Mononuclear cell (primary cell): ENCODE measurements around the gene ATP7B. TPM values are rescaled to one million over a fixed set of nuclear protein-coding genes. Genes with fewer than 3 reads are reported as not detected.
"Not testable (repeated sequence)": the region's sequence is repeated elsewhere in the genome, so short reads cannot be mapped to it uniquely, and the experiment has no call there.

Experiments used
- H3K27me3 ChIP-seq: 2 replicates; pipeline ENCODE4 v1.6.0; 2011; ENCODE audit warnings: low read length, control low read depth; ENCODE audit not compliant: insufficient read depth
- H3K4me1 ChIP-seq: 2 replicates; pipeline ENCODE4 v1.5.1; 2011; ENCODE audit warnings: mild to moderate bottlenecking, low read length, control low read depth; ENCODE audit not compliant: insufficient read depth
- H3K4me3 ChIP-seq: 2 replicates; pipeline ENCODE4 v1.5.1; 2011; ENCODE audit warnings: mild to moderate bottlenecking, low read length, moderate library complexity
- H3K9me3 ChIP-seq: 2 replicates; pipeline ENCODE4 v1.5.1; 2011; ENCODE audit warnings: low read depth, mild to moderate bottlenecking, control low read depth, low read length
- total RNA-seq: library from RNA; depleted of rRNA; stranded (reverse); fragments of >200 nt; gene quantifications from one replicate; pipeline ENCODE4 v1.2.3, GENCODE V29; 2012

ATP7B gene
- total RNA-seq, result 0.21 TPM

DNA sequence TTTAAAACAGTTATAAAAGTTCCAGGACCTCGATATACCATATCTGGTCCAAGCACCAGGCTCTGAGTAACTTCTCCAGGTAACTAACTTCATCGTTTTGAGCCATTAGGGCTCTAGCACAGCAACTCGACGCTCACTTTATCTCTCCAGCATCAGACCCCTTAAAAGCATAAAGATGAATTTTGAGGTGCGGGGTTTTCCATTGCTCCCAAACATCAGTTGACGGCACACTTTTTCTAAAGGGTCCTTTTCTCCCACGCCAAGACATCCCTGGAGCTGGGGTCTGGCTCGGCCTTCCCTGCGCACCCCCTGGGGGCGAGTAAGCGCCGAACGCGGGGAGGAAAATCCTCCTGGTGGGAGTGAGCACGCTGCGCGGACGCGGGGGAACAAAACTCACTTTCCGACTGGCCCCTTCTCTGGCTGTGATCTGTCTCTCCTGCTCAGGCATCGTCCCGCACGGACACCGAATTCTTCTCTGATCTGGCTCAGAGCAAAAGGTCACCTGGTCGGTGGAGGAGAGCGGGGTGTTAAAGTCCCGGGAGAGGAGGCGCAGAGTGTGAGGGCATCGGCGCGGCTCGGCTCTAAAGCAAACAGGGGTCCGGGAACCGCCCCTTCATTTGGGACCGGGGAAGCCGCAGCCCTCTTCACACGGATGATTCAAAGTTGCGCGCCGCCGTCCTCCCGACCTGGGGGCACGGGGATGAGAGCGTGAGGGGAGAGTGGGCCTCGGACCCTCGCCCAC lies at the start of gene ATP7B:
Gene ATP7B, minus strand, starts transcription at position 561 of the 742 bp plus-strand sequence. Its CDS starts 113 bp downstream, at position 448.
- H3K4me1 ChIP-seq, result peaks cover 9% of the 10 kb centered on the region
- no peaks in the 10 kb centered on the region for H3K9me3 ChIP-seq
- H3K4me3 ChIP-seq, result peak within 1 kb of the TSS; percentile 90
- H3K27me3 ChIP-seq, result peaks cover 31% of the 10 kb centered on the region

DNA sequence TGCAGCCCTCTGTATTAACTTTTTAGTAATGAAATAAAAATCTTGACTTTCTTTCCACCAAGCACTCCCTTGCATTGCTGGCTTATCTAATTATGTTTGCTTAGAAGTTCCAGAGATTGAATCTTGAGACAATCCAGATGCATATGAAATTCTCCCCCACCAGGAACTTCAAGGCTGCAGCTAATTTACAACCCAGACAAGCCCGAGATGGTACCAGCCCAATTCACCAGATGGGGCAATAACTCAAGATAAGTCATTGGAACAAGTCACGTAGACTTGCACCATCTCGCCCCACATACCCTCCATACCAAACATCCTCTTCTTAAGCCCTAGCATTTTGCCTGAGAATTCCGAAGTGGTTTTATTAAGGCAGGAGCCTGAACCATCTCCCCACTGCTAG lies 42.2 kb upstream of the ATP7B start:
- no peaks in the 10 kb centered on the region for H3K9me3 ChIP-seq
- no peaks in the 10 kb centered on the region for H3K27me3 ChIP-seq
- H3K4me1 ChIP-seq, result no peaks in the 10 kb centered on the region
- H3K4me3 ChIP-seq, result no peak overlapping the region

DNA sequence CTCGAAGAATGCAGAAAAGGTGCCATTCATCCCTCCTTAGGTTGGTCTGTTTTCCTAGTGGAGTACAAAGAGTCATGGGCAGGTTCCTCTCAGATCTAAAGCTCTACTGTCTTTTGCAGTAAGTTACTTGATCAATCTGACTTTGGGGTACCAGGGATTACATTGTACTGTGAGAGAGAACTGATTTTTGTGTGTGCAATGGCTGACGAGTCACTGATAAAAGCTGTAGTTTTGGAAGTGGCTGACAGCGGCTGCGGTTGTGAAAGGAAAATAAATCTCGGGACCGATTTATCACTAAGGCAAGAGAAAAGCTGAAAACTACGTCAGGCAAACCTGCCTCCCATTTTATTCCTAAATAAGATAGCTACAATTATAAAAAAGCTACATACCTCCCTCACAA lies 40.1 kb upstream of the ATP7B start:
- Histone ChIP-seq H3K9me3 (no peaks in the 10 kb centered on the region), H3K27me3 (no peaks in the 10 kb centered on the region), H3K4me1 (no peaks in the 10 kb centered on the region), H3K4me3 (no peak overlapping the region)

DNA sequence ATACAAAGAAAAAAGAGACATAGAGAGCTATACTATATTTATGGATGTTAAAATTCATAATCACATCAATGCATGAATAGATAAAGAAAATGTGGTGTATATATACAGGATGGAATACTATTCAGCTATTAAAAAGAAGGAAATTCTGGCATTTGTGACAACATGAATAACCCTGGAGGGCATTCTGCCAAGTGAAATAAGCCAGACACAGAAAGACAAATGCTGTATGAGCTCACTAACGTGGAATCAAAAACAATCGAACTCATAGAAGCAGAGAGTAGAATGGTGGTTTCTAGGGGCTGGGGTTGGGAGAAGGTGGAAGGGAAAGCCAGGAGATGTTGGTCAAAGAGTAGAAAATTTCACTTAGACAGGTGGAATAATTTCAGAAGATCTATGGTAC lies 37.3 kb upstream of the ATP7B start:
- Histone ChIP-seq H3K9me3 (no peaks in the 10 kb centered on the region), H3K4me1 (no peaks in the 10 kb centered on the region)

DNA sequence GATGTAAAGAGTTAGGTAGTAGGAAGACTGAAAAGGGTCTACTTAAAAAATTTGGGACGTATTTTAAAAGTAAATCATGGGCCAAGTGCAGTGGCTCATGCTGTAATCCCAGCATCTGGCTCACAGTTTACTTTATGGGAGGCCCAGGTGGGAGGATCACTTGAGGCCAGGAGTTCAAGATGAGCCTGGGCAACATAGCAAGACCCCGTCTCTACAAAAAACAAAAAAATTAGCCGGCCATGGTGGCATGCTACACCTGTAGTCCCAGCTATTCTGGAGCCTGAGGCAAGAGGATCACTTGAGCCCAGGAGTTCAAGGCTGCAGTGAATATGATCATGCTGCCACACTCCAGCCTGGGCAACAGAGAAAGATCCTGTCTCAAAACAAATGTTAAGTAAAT lies 36.2 kb upstream of the ATP7B start:
- H3K4me3 ChIP-seq, result no peak overlapping the region
- H3K4me1 ChIP-seq, result no peaks in the 10 kb centered on the region
- H3K27me3 ChIP-seq, result no peaks in the 10 kb centered on the region
- no peaks in the 10 kb centered on the region for H3K9me3 ChIP-seq

More for the DNA sequence above, 37.3 kb upstream of the ATP7B start:
- Histone ChIP-seq H3K27me3 (no peaks in the 10 kb centered on the region), H3K4me3 (no peak overlapping the region)

DNA sequence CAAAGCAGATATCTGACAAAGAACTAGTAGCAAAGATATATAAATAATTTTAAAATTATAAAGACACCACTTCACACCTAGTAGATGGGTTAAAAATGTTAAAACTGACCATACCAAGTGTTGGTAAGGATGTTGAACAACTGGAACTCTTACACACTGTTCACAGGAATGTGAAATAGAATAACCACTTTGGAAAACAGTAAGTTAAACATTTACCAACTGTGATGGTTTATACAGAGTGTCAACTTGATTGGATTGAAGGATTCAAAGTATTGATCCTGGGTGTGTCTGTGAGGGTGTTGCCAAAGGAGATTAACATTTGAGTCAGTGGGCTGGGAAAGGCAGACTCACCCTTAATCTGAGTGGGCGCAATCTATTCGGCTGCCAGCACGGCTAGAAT lies 32.4 kb upstream of the ATP7B start:
- no peak overlapping the region for H3K4me3 ChIP-seq
- H3K9me3 ChIP-seq, result no peaks in the 10 kb centered on the region
- no peaks in the 10 kb centered on the region for H3K27me3 ChIP-seq
- no peaks in the 10 kb centered on the region for H3K4me1 ChIP-seq

DNA sequence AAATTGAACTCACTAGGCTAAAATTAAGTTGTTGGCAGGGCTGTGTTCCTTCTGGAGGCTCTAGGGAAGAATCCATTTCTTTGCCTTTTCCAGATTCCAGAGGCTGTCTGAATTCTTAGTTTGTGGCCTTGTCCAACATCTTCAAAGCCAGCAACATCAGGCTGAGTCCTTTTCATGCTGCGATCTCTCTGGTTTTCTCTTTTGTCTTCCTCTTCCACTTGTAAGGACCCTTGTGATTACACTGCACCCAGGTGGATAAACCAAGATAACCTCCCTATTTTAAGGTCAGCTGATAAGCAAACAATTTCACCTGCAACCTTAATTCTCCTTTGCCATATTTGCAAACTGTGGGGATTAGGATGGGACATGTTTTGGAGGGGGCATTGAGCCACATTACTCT lies 24.8 kb upstream of the ATP7B start:
- H3K4me1 ChIP-seq, result no peaks in the 10 kb centered on the region
- H3K27me3 ChIP-seq, result no peaks in the 10 kb centered on the region
- H3K9me3 ChIP-seq, result no peaks in the 10 kb centered on the region
- no peak overlapping the region for H3K4me3 ChIP-seq

DNA sequence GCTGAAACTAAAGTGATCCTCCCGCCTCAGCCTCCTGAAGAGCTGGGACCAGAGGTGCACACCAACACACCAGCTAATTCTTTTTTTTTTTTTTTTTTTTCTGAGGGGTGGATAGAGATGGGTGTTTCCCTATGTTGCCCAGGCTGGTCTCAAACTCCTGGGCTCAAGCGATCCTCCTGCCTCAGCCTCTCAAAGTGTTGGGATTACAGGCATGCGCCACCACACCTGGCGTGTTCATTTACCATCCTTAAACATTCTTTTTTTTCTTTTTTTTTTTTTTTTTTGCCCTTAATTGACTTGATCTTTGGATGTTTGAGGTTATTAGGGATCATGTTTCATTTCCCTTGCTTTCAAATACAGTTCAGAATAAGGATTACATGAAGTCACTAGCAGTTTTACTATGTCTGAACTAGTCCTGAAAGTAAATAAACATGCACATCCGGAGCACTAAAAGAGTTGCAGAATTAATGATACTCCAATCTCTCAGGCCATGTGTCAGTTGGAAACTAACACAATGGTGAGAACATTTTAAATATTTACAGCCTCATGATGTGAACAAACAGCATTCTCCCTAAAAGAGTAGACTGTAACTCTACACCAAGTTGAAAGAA lies 23.5 kb upstream of the ATP7B start:
- Histone ChIP-seq H3K4me1 (no peaks in the 10 kb centered on the region), H3K9me3 (no peaks in the 10 kb centered on the region), H3K27me3 (no peaks in the 10 kb centered on the region), H3K4me3 (no peak overlapping the region)

DNA sequence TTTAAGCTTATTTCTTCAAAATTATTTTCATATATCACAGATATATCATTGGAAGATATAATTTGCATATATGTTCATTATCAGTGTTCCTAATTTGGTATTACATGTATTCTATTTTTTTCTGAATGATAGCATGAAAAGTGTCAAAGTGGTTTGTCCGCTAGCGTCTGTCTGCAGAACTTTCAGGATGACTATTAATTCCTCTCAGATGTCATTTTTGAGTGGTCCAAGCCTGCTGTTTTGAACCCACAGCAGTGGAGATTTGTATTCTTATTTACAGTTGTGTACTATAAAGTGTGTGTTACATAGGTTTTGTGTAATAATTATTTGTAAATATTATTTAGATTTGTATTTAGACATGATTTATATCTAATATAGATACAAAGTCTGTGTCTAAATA lies 21.8 kb upstream of the ATP7B start:
- Histone ChIP-seq H3K9me3 (no peaks in the 10 kb centered on the region), H3K4me1 (no peaks in the 10 kb centered on the region), H3K4me3 (no peak overlapping the region), H3K27me3 (no peaks in the 10 kb centered on the region)

DNA sequence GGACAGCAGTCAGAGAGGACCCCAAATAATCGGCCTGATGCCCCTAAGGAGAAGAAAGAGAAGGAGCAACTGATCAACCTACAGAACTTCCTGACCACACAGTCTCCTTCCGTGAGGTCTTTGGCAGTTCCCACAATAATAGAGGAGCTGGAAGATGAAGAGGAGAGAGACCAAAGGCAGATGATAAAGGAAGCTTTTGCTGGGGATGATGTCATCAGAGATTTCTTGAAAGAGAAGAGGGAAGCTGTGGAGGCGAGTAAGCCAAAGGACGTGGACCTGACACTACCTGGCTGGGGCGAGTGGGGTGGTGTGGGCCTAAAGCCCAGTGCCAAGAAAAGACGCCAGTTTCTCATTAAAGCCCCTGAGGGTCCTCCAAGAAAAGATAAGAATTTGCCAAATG lies 19.2 kb upstream of the ATP7B start:
- not testable (repeated sequence) for H3K27me3 ChIP-seq, H3K9me3 ChIP-seq, H3K4me3 ChIP-seq, H3K4me1 ChIP-seq

DNA sequence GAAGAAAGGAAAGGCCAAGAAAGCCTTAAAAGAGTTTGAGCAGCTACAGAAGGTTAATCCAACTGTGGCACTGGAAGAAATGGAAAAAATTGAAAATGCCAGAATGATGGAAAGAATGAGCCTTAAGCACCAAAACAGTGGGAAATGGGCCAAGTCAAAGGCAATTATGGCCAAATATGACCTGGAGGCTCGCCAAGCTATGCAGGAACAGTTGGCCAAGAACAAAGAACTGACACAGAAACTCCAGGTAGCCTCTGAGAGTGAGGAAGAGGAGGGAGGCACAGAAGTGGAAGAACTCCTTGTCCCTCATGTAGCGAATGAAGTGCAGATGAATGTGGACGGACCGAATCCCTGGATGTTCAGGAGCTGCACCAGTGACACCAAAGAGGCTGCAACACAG lies 18.3 kb upstream of the ATP7B start:
- Histone ChIP-seq H3K27me3 (no peaks in the 10 kb centered on the region), H3K4me1 (no peaks in the 10 kb centered on the region), H3K4me3 (no peak overlapping the region), H3K9me3 (no peaks in the 10 kb centered on the region)

DNA sequence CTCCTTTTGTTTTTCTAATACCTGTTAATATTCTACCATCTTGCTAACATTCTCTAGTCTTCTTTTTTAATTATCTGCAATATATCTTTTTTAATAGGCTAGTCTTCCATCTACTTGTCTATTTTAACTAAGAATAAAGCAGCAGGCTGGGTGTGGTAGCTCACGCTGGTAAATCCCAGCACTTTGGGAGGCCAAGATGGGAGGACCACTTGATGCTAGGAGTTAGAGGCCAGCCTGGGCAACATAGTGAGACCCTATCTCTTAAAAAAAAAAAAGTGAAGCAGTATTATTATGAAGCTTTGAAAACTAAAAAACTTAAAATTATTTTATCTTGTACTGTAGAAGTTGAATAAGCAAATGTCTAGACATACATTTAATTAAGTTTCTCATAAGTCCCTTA lies 16.6 kb upstream of the ATP7B start:
- Histone ChIP-seq H3K27me3 (no peaks in the 10 kb centered on the region), H3K4me1 (no peaks in the 10 kb centered on the region), H3K9me3 (no peaks in the 10 kb centered on the region), H3K4me3 (no peak overlapping the region)

DNA sequence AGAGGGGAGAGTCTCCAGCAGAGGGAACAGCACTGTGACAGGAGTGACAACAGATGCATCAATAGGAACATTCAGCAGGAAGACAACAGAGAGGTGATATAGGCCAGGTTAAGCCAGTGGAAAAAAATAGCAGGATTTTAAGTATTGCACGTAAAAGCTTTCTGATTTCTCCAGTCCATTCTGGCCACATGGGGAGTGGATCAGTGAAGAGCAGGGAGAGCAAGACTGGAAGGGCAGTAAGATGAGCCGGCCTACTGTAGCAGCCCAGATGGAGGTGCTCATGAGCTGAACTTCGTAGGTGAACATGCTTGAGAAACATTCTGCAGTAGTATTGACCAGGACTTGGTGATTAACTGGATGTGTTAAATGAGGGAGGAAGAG lies 15.0 kb upstream of the ATP7B start:
- no peak overlapping the region for H3K4me3 ChIP-seq
- H3K27me3 ChIP-seq, result no peaks in the 10 kb centered on the region
- no peaks in the 10 kb centered on the region for H3K9me3 ChIP-seq
- no peaks in the 10 kb centered on the region for H3K4me1 ChIP-seq

DNA sequence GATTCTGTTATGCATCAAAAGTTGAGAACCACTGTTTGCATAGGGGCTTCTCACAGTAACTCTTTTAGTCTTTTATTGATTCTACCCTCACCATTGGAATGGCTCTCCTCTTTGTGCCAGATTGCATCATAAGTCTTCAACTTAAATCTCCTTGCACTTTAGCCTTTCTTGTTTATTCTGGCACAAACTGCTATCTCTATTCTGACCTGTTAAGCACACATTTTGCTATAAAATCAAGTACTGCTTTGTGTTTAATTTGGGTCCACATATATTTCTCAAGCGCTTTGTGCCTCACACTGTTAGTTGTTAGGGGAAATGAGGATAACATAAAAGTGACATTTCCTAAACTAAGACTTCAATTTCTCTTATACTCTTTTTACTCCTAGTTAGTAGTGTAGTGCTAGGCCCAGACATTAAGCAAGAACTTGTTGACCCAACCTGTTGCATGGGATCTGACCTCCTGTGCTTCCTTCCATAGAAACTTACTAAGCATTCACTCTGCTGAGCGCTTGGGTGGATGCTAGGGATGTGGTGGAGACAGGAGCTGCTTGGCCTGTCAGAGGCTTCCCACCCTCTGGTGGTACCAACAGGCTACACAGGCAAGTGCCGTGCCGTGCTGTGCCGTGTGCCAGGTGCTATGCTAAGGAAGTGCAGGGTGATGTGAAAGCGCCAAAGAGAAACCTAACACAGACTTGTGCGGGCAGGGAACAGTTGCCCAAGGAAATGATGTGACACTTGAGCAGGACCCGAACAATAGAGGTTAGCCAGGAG lies 14.4 kb upstream of the ATP7B start:
- H3K4me3 ChIP-seq, result no peak overlapping the region
- no peaks in the 10 kb centered on the region for H3K9me3 ChIP-seq
- H3K27me3 ChIP-seq, result no peaks in the 10 kb centered on the region
- no peaks in the 10 kb centered on the region for H3K4me1 ChIP-seq

DNA sequence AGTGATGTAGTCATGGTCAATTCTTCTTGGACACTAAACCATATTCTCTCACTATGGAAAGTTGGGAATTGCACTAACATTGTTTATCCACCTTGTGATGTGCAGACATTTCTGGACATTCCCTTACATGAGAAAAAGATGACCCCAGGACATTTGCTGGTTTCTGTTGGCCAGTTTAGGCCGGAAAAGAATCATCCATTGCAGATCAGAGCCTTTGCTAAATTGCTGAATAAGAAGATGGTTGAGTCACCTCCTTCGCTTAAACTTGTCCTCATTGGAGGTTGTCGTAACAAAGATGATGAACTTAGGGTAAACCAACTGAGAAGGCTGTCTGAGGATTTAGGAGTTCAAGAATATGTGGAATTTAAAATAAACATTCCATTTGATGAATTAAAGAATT lies 13.2 kb upstream of the ATP7B start, which contains the start of gene UTP14C:
Gene UTP14C, plus strand, starts transcription at position 211 of the 400 bp plus-strand sequence. CDS start 4,114 bp downstream, outside the sequence.
- H3K27me3 ChIP-seq, result no peaks in the 10 kb centered on the region

More for the DNA sequence above, 13.2 kb upstream of the ATP7B start, which contains the start of gene UTP14C:
- no peak within 1 kb of the TSS for H3K4me3 ChIP-seq
- no peaks in the 10 kb centered on the region for H3K4me1 ChIP-seq
- H3K9me3 ChIP-seq, result no peaks in the 10 kb centered on the region
